Endothelial cell of umbilical vein (primary cell): Measurements from ENCODE around the gene ALDH1L1. TPM values are rescaled to one million over a fixed set of nuclear protein-coding genes. Genes with fewer than 3 reads are reported as not detected.

Source experiments
- BruUV-seq: library from RNA; stranded (reverse); fragments of 400-500 nt; replicated peaks from 2 replicates; lab custom pipeline; 2021; lab: Mats Ljungman, UMichigan
- CTCF ChIA-PET: fragments of 300-600, 350-600 bp; sonication (Branson Sonifier 250); formaldehyde crosslinking; loops from one replicate; lab custom pipeline; 2021; ENCODE audit warnings: antibody characterized with exemption, inconsistent platforms; lab: Charles Lee
- POLR2A ChIA-PET: fragments of 300-600, 350-600 bp; sonication (Branson Sonifier 250); formaldehyde crosslinking; loops from one replicate; lab custom pipeline; 2021; ENCODE audit warnings: antibody characterized with exemption, inconsistent platforms; lab: Charles Lee
- DNase-seq: peaks from one replicate; pipeline ENCODE4 v3.0.0-alpha.2; 2011; ENCODE audit warnings: low read depth, low spot score
- FAIRE-seq: peaks from 2 replicates; lab custom pipeline; 2011; peaks lifted over from hg19 to GRCh38; lab: Jason Lieb, UNC
- H2AFZ ChIP-seq: 2 replicates; pipeline ENCODE4 v1.6.0; 2012; ENCODE audit warnings: low read depth, low read length, control low read depth, inconsistent platforms
- H3K27ac ChIP-seq: 2 replicates; pipeline ENCODE4 v1.5.1; 2011; ENCODE audit warnings: low read depth, mild to moderate bottlenecking, control low read depth, low read length, moderate library complexity; ENCODE audit not compliant: insufficient read depth
- H3K27me3 ChIP-seq, 2 experiments: 2 replicates each; pipeline versions ENCODE4 v1.6.0 to v1.6.1; 2011; ENCODE audit warnings: low read length in 2 of 2, mixed read lengths in 1 of 2; ENCODE audit not compliant: control insufficient read depth in 2 of 2, insufficient read depth in 2 of 2
- H3K36me3 ChIP-seq, 2 experiments: 2 replicates in 1 of 2; 3 replicates in 1 of 2; pipeline ENCODE4 v1.5.1; 2011; ENCODE audit warnings: low read length in 2 of 2, mild to moderate bottlenecking in 1 of 2, moderate library complexity in 1 of 2; ENCODE audit not compliant: control insufficient read depth in 2 of 2, insufficient read depth in 2 of 2; ENCODE audit errors: extremely low read depth in 1 of 2
- H3K4me1 ChIP-seq: 3 replicates; pipeline ENCODE4 v1.5.1; 2011; ENCODE audit warnings: mild to moderate bottlenecking, low read length; ENCODE audit not compliant: control insufficient read depth, insufficient read depth; ENCODE audit errors: extremely low read depth
- H3K4me2 ChIP-seq: 2 replicates; pipeline ENCODE4 v1.6.1; 2011; ENCODE audit warnings: low read length, control low read depth, mixed read lengths; ENCODE audit not compliant: insufficient read depth
- H3K4me3 ChIP-seq, 3 experiments: fragments of 200-600 bp in 1 of 3; sonication (generic), shearing (Covaris generic) in 1 of 3; replicated peaks in 1 of 3; 2 replicates each; pipeline ENCODE4 v1.5.1; 2011 to 2016; ENCODE audit warnings: control low read depth in 3 of 3, low read length in 3 of 3, mild to moderate bottlenecking in 2 of 3, inconsistent platforms in 1 of 3, low read depth in 1 of 3, moderate library complexity in 1 of 3; ENCODE audit not compliant: insufficient read depth in 1 of 3
- H3K79me2 ChIP-seq: 2 replicates; pipeline ENCODE4 v1.6.0; 2012; ENCODE audit warnings: low read length, inconsistent platforms; ENCODE audit not compliant: control insufficient read depth, insufficient read depth
- H3K9ac ChIP-seq: replicated peaks from 2 replicates; pipeline ENCODE3; 2011; ENCODE audit warnings: low read length, control low read depth; ENCODE audit not compliant: insufficient read depth; ENCODE audit errors: extremely low read depth
- H3K9me1 ChIP-seq: replicated peaks from 3 replicates; pipeline ENCODE4 v1.6.0; 2011; ENCODE audit warnings: mild to moderate bottlenecking, low read length; ENCODE audit not compliant: control insufficient read depth, insufficient read depth; ENCODE audit errors: extremely low read depth
- H3K9me3 ChIP-seq: replicated peaks from 2 replicates; pipeline ENCODE4 v1.5.1; 2012; ENCODE audit warnings: low read length, inconsistent platforms; ENCODE audit not compliant: control insufficient read depth, insufficient read depth
- H4K20me1 ChIP-seq: replicated peaks from 2 replicates; pipeline ENCODE3; 2011; ENCODE audit warnings: mild to moderate bottlenecking, low read length; ENCODE audit not compliant: control insufficient read depth, insufficient read depth; ENCODE audit errors: extremely low read depth
- CTCF ChIP-seq, 2 donors: IDR thresholded peaks; 1 replicate in 1 of 2; 2 replicates in 1 of 2; pipeline ENCODE4 v1.5.1; 2011; ENCODE audit warnings: low read length in 2 of 2, mild to moderate bottlenecking in 2 of 2, moderate library complexity in 2 of 2, control low read depth in 1 of 2, inconsistent platforms in 1 of 2, low read depth in 1 of 2; ENCODE audit not compliant: insufficient read depth in 1 of 2; ENCODE audit errors: extremely low read depth in 1 of 2
- EZH2 ChIP-seq: IDR thresholded peaks from 2 replicates; pipeline ENCODE4 v1.6.1; 2012; ENCODE audit warnings: borderline replicate concordance, low read depth, mild to moderate bottlenecking, moderate library complexity, low read length, inconsistent platforms; ENCODE audit not compliant: severe bottlenecking
- MYC ChIP-seq: IDR thresholded peaks from one replicate; pipeline ENCODE4 v1.6.1; 2011; ENCODE audit warnings: mild to moderate bottlenecking, low read depth, low read length
- POLR2AphosphoS5 ChIP-seq: IDR thresholded peaks from 2 replicates; pipeline ENCODE4 v1.6.1; 2012; ENCODE audit warnings: low read depth, mild to moderate bottlenecking, control low read depth, low read length, moderate library complexity; ENCODE audit not compliant: insufficient read depth
- dilution Hi-C: fragments of 300-500 bp; cut with MboI; formaldehyde crosslinking; loops from one replicate; pipeline ENCODE4 v1.15.0; 2019; ENCODE audit warnings: low sequenced_read_pairs; ENCODE audit not compliant: extremely low pct_ligation_motif_present
- intact Hi-C: fragments of 100-400 bp; cut with micrococcal nuclease; formaldehyde crosslinking; loops from one replicate; pipeline ENCODE4 v1.10.0; 2022
- polyA plus RNA-seq, 4 experiments: library from polyadenylated mRNA; depleted of rRNA in 3 of 4; stranded (reverse) in 3 of 4; unstranded in 1 of 4; fragments of >200 nt; gene quantifications; 2 replicates each; pipeline versions ENCODE4 v1.2.1 to v1.2.3, GENCODE V29; 2011 to 2012; ENCODE audit warnings: missing spikeins in 1 of 4
- total RNA-seq: library from RNA; stranded (reverse); gene quantifications from 2 replicates; pipeline ENCODE4 v1.2.3, GENCODE V29; 2021

ALDH1L1 gene
- total and polyA plus RNA-seq, 2 donors (not counting 3 experiments of a cell fraction or from before 2014, with no cell fraction given): not detected

- no peak overlapping the region for H3K9ac ChIP-seq
- peaks cover 8% of the 10 kb centered on the region for H3K4me1 ChIP-seq
- H3K4me2 ChIP-seq: peak overlapping the region; percentile 75
- no peak overlapping the region for H3K27ac ChIP-seq
- no peaks in the 10 kb centered on the region for H3K9me1 ChIP-seq
- no peaks in the 10 kb centered on the region for H3K79me2 ChIP-seq
- FAIRE-seq (no peak), DNase-seq (no peak)
- H2AFZ ChIP-seq: peak overlapping the region; percentile 87
- BruUV-seq: no TSS peak
- H3K9me3 ChIP-seq: no peaks in the 10 kb centered on the region
- peak overlapping the region in 2 of 3 experiments; percentile 31 to 34 for H3K4me3 ChIP-seq
- no peaks in the 10 kb centered on the region for H4K20me1 ChIP-seq
- no peaks in the 10 kb centered on the region for H3K36me3 ChIP-seq
- dilution Hi-C loops: no loop called here
- intact Hi-C loops: loop anchor here (1.0 to 5.0 kb wide), 2 partner anchors 15 to 81 kb away; no protein-coding TSS in a partner anchor
- POLR2A ChIA-PET: no interaction called here
- H3K27me3 ChIP-seq: peaks cover 24 to 32% of the 10 kb centered on the region in 2 experiments
- TF ChIP-seq POLR2AphosphoS5 (no peak), EZH2 (peak; percentile 48)
- CTCF ChIA-PET: interaction anchor here (0.6 to 1.8 kb wide), 6 partner anchors 11 to 102 kb away, joined by 3 to 30 read pairs (median 4); no protein-coding TSS in a partner anchor
Measured at GRCh38 chr3:126213379-126214028, 33.1 kb upstream of the ALDH1L1 start.

- no peak for FAIRE-seq
Measured at GRCh38 chr3:126212620-126213378, 32.4 kb upstream of the ALDH1L1 start.

More at GRCh38 chr3:126212620-126213378, 32.4 kb upstream of the ALDH1L1 start:
- peak; percentile 47 for DNase-seq
- H3K9me1 ChIP-seq: no peaks in the 10 kb centered on the region
- no peaks in the 10 kb centered on the region for H3K79me2 ChIP-seq
- BruUV-seq: no TSS peak
- no peak overlapping the region for H3K27ac ChIP-seq
- peaks cover 11% of the 10 kb centered on the region for H3K4me1 ChIP-seq
- TF ChIP-seq CTCF (IDR thresholded peaks at IDR 0.05; ENCODE audit: extremely low read depth in 1 of 2, insufficient read depth in 1 of 2, low read depth in 1 of 2, low read length in 2 of 2) (peak; percentile 29 to 61), MYC (no peak), POLR2AphosphoS5 (no peak)
- CTCF ChIA-PET: interaction anchor here (0.6 to 1.8 kb wide), 8 partner anchors 12 to 176 kb away, joined by 3 to 30 read pairs (median 3); no protein-coding TSS in a partner anchor
- H3K9me3 ChIP-seq: no peaks in the 10 kb centered on the region
- POLR2A ChIA-PET: no interaction called here
- no peak overlapping the region for H3K9ac ChIP-seq
- H3K4me3 ChIP-seq: peak overlapping the region in 2 of 3 experiments; percentile 31 to 34
- H3K4me2 ChIP-seq: peak overlapping the region; percentile 75
- H4K20me1 ChIP-seq: no peaks in the 10 kb centered on the region
- H3K36me3 ChIP-seq: no peaks in the 10 kb centered on the region
- intact Hi-C loops (loop anchor here (1.0 to 5.0 kb wide), 2 partner anchors 14 to 80 kb away; no protein-coding TSS in a partner anchor), dilution Hi-C loops (no loop called here)
- peaks cover 24 to 29% of the 10 kb centered on the region in 2 experiments for H3K27me3 ChIP-seq
- H2AFZ ChIP-seq: peak overlapping the region; percentile 87
